NCI-H748 (cell line): ENCODE results near the gene PPP6R3.

Experiments used
- DNase-seq: peaks from one replicate; lab custom pipeline; 2025; ENCODE audit not compliant: unreplicated experiment; lab: John Stamatoyannopoulos, UW

Gene PPP6R3

DNA sequence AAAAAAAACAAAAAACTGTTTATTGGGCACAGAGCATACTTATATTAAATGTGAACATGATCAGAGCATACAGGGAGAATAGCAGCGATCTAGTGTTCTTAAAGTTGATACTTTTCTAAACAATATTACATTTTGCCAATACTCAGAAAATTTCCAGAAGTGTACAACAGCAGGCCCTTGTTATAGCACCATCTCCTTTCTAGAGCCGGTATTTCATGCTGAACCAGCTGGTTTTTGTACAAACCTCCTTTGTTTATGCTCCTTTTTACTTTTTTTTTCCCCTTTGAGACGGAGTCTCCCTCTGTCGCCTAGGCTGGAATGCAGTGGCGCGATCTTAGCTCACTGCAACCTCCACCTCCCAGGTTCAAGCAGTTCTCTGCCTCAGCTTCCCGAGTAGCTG lies 90.7 kb downstream of the PPP6R3 start:
- no peak for DNase-seq

DNA sequence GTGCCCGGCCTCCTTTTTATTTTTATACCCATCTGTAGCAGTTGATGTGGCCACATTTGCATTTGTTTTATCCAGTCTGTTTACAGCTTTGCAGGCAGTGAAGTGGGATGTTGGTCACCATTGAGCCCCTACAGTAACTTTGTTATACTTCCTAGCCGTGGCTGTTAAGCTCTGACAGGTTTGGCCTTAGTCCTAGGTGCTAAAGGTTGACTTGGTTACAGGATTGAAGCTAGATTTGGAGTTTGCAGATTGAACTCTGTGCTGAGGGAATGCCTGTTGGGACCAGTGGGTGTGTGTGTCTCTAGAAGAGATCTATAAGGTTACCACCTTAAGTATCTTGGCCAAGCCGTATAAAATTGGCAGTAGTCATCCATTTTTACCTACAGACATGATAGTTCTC lies 91.2 kb downstream of the PPP6R3 start:
- no peak for DNase-seq

DNA sequence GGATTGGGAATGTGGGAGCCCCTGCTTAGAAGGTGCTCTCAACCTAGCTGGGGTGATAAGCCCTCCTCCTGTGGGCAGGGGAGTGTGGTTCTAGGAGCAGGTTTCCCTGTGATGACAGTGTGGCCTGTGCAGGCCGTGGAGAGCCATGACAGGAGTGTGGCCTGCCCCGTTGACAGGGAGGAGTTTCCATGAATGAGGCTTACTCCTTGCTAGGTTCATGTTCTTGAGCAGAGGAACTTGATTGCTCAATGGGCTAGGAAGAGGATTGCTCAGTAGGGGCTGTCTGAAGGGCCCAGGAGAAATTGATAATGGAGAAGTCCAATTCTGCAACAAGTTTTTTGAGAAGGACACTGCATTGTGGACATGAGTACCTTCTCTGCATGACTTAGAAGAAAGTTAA lies 92.0 kb downstream of the PPP6R3 start:
- no peak for DNase-seq

DNA sequence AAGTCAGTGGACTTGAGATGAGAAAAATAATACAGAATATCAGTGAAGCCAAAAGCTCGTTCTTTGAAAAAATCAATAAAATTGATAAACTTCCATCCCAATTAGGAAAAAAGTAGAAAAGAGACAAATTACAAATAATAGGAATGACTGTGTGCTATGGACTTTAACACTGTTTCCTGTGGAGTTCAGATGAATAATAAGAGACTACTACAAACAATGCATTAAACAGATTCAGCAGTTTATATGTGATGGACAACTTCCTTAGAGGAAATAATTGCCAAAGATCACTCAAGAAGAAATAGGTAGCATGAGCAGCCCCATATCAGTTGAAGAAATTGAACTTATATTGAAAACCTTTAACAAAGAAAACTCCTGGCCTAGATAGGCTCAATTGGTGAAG lies 99.7 kb downstream of the PPP6R3 start:
- no peak for DNase-seq

DNA sequence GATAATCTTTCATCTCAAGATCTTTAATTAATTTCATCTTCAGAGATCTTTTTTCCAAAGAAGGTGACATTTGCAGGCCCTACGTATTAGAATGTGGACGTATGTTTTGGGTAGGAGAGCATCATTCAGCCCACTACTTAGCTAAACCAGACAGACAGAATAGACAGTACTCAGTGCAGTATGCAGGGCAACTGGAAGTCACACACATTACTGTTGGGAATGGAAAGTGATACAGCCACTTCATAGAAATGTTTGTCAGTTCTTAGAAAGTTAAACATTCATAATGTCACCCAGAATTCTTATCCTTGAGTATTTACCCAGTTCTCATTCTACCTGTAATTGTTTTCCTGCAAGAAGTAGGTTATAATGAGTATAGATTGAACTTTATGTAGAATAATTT lies 102.9 kb downstream of the PPP6R3 start:
- no peak for DNase-seq

DNA sequence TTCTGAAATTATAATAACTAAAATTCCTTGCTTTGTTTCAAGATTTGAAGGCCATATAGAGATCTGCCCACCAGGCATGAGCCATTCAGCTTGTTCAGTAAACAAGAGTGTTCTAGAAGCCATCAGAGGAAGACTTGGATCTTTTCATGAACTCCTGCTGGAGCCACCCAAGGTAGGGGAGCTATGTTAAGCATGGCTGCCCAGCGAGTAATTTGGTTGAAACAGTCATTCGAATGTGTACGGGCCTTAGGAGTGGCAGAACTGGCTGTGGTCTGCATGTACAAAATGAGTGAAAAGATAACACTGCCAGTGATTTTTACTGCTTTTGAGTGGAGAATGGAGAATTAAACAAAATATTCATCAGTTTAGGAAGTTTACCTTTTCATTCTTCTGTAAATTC lies 103.7 kb downstream of the PPP6R3 start:
- DNase-seq = no peak

DNA sequence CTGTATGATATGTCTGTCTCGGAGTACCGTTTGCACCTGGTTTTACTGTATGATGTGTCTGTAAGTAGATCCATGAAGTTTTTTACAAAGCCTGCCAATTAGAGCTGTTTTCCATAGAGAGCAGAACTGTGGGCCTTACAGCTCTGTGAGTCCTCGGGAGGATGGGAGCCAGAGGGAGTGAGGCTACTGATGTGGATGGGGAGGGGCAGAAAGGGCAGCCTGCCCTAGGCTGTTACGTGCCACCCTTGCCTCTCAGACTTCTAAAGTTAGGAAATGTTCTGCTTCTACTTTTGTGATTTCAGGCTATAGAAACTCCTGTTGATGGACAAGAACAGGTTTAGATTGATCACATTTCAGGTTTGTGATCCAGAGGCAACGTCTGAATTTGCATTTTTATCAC lies 105.2 kb downstream of the PPP6R3 start:
- no peak for DNase-seq

DNA sequence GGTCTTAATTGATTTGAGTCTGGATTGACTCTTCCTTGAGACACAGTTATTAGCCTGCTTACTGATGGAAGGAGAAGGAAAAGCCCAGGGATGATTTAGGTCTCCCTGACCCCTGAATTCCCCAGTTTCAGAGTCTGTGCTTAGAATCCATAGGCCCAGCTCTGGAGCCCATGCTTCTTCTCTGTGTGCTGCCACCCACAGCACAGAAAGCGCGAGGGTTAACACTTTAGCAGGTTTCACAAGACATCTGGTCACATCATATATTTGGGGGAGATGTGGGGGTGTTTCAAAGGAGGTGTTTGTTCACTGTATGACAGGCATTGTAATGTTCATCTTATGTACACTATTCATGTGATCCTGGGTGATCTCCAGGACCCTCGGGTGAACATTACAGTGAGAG lies 107.0 kb downstream of the PPP6R3 start:
- no peak for DNase-seq

DNA sequence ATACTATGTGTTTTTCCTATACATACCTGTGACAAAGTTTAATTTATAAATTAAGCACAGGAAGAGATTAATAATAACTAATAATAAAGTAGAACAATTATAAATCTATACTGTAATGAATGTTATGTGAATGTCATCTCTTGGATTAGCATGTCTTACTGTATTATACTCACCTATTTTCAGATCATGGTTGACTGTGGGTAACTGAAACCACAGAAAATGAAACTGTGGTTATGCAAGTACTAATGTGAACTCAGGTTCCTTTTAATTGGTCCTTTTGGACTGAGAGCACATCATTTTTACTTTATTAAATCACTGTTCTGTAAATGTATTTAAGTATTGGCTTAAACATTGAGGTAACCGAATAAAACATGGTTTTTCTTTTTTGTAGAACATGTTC lies 108.8 kb downstream of the PPP6R3 start:
- DNase-seq = no peak

DNA sequence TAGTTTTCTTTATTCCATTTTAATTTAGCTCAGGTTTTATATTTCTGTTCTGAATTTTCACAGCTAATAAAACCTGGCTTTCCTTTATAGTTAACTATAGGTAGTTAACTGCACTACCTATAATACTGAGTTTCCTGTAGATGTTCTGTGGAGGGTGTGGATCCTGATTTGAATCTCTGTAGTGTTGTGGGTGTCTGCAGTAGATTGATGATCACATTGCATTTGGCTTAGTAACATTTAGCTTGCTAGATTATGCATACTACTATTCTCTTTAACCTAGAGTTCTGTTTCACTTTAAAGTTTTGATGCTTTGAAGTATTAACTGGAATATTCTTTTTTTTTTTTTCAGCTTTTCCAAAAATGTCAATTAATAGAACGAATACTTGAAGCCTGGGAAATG lies 110.1 kb downstream of the PPP6R3 start:
- DNase-seq = no peak

DNA sequence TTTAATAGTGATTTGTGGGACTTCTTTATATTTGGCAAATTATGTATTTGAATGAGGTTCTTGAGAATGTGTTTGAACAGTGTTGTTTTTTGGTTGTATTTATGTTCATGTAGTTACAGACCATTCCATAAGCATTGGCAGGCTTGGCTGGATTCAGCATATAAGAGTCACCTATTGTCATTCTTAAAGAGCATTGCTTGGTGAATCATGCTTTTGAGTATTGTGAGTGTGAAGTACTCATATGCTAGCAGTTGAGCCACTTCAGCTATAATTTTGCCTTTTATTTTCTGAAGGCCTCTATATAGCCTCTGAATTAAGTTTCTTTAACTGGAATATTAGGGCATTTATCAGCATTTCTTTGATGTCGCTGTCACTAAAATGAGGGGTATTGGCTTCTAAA lies 113.8 kb downstream of the PPP6R3 start:
- no peak for DNase-seq

DNA sequence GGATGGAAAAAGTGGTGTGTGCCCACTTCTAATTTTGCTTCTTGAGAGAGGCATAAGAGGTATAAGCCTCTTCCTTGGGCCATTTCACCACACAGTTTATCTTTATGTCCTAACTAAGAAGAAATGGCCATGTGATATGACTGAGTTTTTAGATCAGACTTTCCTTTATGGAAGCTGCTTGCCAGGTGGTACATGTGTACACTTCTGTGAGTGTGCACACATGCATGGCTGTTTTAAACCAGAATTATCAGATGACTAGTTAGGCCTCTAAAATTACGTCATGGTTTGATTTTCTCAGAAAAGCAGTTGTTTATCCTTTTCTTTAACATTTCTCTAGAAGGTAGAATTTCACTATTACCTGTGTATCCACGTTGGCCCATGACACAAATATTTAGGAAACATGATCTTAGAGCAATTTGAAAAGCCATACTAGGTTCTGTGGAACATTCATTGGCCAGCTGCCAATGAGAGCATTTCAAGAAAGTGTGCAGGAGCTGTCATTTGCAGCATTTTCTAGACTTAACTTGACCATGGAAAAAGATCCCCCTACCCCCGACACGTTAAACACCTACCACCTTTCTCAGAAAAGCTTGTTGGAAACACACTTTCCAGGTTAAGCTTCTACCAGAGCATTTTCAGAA lies 114.6 kb downstream of the PPP6R3 start:
- no peak for DNase-seq

DNA sequence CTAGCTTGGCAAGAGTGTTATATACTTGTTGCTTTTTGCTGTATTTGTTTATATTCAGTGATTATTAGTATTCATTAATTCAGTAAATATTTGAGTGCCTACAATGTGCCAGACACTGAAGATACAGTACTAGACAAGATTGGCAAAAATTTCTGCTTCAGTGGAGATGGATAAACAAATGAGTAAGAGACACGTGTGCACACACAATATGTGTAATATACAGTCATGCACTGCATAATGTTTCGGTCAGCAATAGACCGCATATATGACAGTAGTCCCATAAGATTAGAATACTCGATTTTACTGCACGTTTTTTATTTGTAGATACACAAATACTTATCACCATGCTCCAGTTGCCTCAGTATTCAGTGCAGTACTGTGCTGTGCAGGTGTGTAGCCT lies 118.9 kb downstream of the PPP6R3 start:
- DNase-seq = no peak

DNA sequence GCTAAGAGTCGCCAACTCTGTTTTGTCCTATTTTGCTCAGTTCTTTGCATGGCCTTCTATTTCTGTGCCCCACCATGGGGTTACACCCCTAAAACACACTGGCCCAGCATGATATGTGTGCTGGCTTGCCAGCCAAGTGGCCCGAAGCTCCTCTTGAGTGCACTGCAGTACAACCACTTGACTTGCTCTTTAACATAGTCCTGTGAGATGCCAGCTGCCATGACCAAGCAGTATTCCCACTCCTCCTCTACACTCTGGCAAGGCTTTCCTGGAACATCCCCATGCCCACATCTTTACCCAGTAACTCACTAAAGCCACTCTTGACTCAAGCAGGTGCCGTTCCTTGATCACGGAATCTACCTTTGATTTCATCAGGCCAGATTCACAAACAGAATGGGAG lies 120.9 kb downstream of the PPP6R3 start:
- no peak for DNase-seq

DNA sequence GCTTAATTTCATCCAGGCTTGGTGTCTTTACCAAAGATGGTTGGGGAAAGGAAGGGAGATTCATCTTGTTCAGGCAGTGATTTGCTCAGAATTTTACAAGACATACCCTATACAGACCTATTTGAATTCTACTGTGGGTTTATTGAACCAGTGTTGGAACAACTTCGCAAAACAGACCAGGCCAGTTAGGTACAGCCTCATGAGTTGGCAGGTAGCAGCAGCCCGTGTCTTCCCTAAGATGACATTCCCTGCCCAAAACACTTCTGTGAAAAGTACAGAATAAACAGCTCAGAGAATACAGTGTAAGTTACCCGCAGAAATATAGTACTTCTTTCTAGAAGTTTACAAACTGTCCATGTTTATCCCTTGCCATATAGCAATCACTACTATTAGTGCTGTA lies 121.3 kb downstream of the PPP6R3 start:
- no peak for DNase-seq

DNA sequence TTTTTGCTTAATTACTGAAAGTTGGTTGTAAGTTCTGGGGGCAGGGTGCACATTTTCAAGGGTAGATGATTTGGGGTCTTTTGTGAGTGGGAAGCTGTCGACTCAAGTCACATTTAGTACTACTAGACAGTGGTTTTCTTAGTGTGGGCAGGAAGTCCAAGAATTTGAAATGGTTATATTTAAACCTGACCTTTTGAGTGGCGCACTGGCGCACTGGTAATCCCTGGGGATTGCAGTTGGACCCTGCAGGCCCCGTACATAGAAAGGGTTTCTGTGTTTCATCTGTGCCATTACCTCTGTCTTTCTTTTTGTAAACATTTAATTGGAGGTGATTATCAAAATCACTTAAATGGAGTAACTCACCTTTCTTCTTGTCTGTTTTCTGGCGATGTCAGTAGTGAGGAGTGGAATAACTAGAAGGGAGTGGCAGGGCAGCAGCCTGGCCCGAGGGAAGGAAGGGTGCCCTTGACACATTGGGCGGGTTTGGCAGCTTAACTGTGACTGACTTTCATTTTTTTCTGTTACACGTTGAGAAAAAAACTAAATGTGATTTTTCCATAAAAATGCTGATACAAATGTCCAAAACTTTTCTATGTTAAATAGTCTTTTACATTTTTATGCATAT lies 122.0 kb downstream of the PPP6R3 start:
- DNase-seq = no peak

DNA sequence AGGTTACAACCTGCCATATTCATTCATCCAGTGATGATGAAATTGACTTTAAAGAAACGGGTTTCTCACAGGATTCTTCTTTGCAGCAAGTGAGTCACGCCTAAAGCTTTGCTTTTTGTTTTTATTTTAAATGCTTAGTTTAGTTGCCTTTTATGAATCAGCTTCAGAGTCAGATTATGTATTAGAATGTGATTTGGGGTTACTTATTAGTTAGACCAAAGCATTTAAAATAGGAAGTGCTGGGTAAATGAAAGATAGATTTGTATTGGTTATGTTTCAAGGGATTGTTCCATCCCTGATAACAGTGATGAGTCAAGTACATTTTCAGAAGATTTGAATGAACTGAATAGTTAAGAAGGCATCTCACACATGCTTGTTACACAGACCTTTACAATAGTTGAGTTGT lies 122.5 kb downstream of the PPP6R3 start:
- DNase-seq = no peak

DNA sequence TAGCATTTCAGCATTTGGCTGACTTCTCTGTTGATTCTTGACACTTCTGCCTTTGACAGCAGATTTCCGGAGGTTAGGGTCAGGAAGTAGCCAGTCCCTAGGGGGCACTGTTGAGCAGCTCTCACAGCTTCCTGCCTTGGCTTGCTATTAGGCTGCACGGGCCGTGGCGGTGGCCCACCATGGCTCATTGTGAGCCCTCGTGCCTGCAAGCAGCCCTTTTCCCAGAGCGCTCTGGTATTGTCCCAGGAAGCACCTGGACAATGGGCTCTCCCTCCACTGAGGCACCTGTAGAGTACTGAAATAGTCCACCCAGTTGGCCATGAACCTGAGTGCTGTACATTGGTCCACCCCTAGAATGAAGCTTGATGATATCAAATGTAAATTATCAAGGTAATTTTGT lies 123.5 kb downstream of the PPP6R3 start:
- peak; percentile 33 for DNase-seq

DNA sequence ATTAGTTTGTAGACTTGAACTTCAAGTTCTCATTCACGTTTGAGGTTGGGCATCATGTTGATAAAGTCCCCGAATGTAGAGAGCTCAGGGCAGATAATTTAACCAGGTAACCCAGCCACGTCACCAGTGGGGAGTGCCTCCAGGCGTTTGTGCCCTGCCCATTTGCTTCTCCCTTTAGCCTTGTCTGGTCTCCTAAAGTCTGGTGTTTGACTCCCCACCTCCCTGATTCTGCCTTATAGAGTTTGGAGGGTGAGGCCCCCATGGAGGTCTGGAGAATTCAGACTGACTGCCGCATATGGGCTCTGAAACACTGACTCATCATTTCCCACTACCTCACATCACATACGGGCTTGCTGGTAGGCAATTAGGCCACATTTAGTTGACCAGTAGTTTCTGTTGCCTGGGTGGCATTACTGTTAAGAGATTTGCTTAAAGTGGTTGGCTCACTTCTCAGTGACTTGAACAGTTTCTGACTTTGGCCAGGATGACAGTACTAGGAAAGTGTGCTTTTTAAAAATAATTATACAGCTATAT lies 124.5 kb downstream of the PPP6R3 start:
- DNase-seq = no peak

DNA sequence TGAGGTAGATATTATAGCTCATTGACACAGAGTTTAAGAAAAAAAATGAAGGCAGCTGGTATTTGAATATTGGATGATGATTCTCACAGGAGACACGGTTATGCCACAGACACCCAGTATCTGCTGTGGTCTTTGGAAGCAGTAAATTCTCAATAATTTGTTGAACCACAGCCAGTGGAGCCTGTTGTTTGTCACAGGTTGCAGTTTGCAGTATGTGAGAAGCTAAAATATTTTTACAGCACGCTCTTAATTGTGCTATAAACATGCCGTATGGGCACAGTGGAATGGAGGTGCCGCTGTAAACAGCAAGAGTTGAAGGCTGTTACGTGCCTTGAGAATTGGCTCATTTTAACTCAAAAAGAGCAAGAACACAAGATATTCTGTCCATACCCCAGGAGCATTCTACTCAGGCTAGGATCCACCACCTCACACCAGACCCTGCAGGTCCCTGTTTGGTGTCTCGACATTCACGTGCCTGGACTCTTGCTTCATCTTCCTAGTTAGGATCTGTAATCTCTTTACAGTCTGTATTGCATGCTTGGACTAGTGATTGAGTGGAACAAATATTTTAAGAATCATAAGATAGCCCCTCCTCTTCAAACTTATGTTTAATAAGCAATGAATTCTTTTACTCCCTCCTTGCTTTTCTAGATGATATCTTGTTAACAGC lies 129.1 kb downstream of the PPP6R3 start:
- no peak for DNase-seq

DNA sequence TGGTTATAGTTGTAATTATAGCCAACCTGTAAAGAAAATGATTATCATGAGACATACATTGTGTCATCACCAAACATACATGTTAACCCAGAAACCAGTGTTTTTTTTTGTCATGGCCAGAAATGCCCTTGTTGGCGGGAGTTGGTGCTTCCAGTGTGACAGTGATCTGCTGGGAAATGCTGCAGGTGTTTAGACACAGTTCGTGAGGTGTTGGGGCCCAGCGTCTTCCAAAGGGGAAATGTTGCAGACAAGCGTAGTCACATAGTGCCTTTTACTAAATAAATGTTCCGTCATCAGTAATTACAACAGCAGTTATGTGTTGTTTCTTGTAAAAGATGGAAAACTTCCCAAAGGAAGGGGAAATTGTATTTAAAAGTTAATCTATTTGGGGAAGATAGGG lies 131.2 kb downstream of the PPP6R3 start:
- DNase-seq = no peak

DNA sequence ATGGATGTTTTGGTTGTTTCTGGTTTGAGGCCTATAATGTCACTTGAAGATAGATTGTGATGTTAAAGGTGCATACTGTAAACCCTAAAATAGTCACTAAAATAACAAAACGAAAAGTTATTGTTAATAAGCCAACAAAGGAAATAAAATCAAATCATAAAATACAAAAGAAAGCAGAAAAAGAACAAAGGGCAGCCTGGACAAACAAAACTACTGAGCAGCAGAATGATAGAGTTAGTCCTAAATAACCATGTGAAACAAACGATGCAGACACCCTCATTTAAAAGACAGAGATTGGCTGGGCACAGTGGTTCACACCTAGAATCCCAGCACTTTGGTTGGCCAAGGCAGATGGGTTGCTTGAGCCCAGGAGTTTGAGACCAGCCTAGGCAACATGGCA lies 132.9 kb downstream of the PPP6R3 start:
- no peak for DNase-seq
